ENCODE measurements around the gene TFF3. TPM values are rescaled to one million over a fixed set of nuclear protein-coding genes. Genes with fewer than 3 reads are reported as not detected.

Gene TFF3
- total and polyA plus RNA-seq, 10 of the 15 experiments (the other 5 are each of a cell fraction or from before 2014, with no cell fraction given) = not detected

DNA sequence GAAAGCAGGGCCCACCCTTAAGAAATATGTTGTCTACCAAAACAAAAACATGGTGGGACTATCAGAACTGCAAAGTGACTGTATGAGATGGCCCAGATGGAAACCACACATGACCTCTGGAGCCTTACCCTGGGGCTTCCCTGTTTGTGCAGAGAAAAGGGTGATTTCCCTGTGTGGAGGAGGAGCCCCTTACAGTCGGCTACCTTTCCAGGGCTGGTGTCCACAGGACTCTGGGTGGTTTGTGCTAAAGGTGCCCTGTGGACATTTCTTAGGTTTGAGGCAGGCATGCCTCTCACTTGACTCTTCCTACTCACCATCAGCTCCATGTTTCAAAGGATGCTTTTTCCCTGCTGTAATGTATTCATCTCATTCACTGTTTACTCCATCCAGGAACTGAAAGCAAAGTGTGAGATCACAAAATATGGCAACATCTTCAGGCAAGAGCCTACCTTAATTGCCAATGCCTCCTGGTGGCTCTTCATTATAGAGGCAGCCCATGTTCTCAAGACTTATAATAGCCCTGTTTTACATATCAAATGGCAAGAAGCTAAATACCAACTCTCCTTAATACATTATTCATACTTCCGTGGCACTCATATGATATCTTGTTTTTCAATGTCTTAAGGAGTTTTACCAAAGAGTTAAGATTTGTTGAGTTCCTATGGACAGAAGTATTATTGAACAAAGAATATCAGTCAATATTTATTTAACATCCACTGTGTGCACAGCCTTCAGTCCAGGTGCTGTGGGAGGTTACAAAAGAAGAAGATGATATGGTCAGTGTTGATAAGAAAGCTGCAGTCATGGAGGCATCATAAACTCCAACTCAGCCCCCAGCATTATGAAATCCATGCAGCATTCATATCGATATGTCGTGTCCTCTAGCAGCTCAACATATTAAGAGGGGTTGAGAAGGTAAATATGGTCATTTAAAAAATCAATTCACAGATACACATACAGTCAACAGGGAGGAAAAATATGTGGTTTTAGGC lies 15.5 kb upstream of the TFF3 start (continued):
- TF ChIP-seq TBL1XR1 (IDR thresholded peaks at IDR 0.05; ENCODE audit: low read depth, low read length) (no peak), ZNF24 (IDR thresholded peaks at IDR 0.05) (no peak), ZNF207 (IDR thresholded peaks at IDR 0.05; ENCODE audit: borderline replicate concordance) (no peak), POLR2A (IDR thresholded peaks at IDR 0.05; ENCODE audit: low read depth, low read length) (no peak), STAT1 (conservative IDR thresholded peaks at IDR 0.05) (no peak), SUZ12 (IDR thresholded peaks at IDR 0.05; ENCODE audit: unreplicated experiment) (no peak), NFYA (IDR thresholded peaks at IDR 0.05; ENCODE audit: borderline replicate concordance, low read depth, low read length) (no peak), PKNOX1 (IDR thresholded peaks at IDR 0.05) (no peak), ZBTB40 (IDR thresholded peaks at IDR 0.05; ENCODE audit: borderline replicate concordance) (no peak), PML (IDR thresholded peaks at IDR 0.05; ENCODE audit: low read length) (no peak), EGR1 (IDR thresholded peaks at IDR 0.05; ENCODE audit: borderline replicate concordance in 1 of 2, low read depth in 2 of 2, low read length in 2 of 2) (no peak), SREBF1 (IDR thresholded peaks at IDR 0.05; ENCODE audit: low read length) (no peak), NR2C1 (IDR thresholded peaks at IDR 0.05) (no peak)
- TF ChIP-seq, protein P1, sequence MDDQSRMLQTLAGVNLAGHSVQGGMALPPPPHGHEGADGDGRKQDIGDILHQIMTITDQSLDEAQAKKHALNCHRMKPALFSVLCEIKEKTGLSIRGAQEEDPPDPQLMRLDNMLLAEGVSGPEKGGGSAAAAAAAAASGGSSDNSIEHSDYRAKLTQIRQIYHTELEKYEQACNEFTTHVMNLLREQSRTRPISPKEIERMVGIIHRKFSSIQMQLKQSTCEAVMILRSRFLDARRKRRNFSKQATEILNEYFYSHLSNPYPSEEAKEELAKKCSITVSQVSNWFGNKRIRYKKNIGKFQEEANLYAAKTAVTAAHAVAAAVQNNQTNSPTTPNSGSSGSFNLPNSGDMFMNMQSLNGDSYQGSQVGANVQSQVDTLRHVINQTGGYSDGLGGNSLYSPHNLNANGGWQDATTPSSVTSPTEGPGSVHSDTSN (IDR thresholded peaks at IDR 0.05; ENCODE audit: insufficient replicate concordance, low read depth, low read length) = no peak
- TF ChIP-seq, protein P2, sequence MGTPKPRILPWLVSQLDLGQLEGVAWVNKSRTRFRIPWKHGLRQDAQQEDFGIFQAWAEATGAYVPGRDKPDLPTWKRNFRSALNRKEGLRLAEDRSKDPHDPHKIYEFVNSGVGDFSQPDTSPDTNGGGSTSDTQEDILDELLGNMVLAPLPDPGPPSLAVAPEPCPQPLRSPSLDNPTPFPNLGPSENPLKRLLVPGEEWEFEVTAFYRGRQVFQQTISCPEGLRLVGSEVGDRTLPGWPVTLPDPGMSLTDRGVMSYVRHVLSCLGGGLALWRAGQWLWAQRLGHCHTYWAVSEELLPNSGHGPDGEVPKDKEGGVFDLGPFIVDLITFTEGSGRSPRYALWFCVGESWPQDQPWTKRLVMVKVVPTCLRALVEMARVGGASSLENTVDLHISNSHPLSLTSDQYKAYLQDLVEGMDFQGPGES (IDR thresholded peaks at IDR 0.05) = no peak
- TF ChIP-seq, protein P3, sequence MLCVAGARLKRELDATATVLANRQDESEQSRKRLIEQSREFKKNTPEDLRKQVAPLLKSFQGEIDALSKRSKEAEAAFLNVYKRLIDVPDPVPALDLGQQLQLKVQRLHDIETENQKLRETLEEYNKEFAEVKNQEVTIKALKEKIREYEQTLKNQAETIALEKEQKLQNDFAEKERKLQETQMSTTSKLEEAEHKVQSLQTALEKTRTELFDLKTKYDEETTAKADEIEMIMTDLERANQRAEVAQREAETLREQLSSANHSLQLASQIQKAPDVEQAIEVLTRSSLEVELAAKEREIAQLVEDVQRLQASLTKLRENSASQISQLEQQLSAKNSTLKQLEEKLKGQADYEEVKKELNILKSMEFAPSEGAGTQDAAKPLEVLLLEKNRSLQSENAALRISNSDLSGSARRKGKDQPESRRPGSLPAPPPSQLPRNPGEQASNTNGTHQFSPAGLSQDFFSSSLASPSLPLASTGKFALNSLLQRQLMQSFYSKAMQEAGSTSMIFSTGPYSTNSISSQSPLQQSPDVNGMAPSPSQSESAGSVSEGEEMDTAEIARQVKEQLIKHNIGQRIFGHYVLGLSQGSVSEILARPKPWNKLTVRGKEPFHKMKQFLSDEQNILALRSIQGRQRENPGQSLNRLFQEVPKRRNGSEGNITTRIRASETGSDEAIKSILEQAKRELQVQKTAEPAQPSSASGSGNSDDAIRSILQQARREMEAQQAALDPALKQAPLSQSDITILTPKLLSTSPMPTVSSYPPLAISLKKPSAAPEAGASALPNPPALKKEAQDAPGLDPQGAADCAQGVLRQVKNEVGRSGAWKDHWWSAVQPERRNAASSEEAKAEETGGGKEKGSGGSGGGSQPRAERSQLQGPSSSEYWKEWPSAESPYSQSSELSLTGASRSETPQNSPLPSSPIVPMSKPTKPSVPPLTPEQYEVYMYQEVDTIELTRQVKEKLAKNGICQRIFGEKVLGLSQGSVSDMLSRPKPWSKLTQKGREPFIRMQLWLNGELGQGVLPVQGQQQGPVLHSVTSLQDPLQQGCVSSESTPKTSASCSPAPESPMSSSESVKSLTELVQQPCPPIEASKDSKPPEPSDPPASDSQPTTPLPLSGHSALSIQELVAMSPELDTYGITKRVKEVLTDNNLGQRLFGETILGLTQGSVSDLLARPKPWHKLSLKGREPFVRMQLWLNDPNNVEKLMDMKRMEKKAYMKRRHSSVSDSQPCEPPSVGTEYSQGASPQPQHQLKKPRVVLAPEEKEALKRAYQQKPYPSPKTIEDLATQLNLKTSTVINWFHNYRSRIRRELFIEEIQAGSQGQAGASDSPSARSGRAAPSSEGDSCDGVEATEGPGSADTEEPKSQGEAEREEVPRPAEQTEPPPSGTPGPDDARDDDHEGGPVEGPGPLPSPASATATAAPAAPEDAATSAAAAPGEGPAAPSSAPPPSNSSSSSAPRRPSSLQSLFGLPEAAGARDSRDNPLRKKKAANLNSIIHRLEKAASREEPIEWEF (IDR thresholded peaks at IDR 0.05; ENCODE audit: insufficient replicate concordance, low read depth, low read length) = no peak

Data from GM12878 (cell line).